Stimulated activated CD4-positive, alpha-beta T cell treated with anti-CD3 and anti-CD28 coated beads, Interleukin-4, amount 100 ng/mL, for 4 hours (primary cell): ENCODE data around the gene MARCKS.
"Not testable (repeated sequence)": the region's sequence is repeated elsewhere in the genome, so short reads cannot be mapped to it uniquely, and the experiment has no call there.

Experiments
- DNase-seq, 2 experiments: peaks; one replicate each; pipeline ENCODE4 v3.0.0-alpha.2; 2020

MARCKS gene

GRCh38 chr6:113888493-113888892 is 31.3 kb downstream of the MARCKS start:
- no peak for DNase-seq

- no peak for DNase-seq
Observed at GRCh38 chr6:113888956-113889630, 31.9 kb downstream of the MARCKS start.

GRCh38 chr6:113893451-113893850 is 36.3 kb downstream of the MARCKS start:
- DNase-seq = no peak

GRCh38 chr6:113893866-113894265 is 36.7 kb downstream of the MARCKS start:
- DNase-seq = no peak

GRCh38 chr6:113894712-113895674 is 37.8 kb downstream of the MARCKS start:
- DNase-seq = no peak

GRCh38 chr6:113901482-113901881 is 44.3 kb downstream of the MARCKS start:
- no peak for DNase-seq

GRCh38 chr6:113903666-113904330 is 46.7 kb downstream of the MARCKS start:
- DNase-seq = no peak

- no peak for DNase-seq
Observed at GRCh38 chr6:113907102-113907815, 50.1 kb downstream of the MARCKS start.

GRCh38 chr6:113908801-113909200 is 51.7 kb downstream of the MARCKS start:
- no peak for DNase-seq

DNA sequence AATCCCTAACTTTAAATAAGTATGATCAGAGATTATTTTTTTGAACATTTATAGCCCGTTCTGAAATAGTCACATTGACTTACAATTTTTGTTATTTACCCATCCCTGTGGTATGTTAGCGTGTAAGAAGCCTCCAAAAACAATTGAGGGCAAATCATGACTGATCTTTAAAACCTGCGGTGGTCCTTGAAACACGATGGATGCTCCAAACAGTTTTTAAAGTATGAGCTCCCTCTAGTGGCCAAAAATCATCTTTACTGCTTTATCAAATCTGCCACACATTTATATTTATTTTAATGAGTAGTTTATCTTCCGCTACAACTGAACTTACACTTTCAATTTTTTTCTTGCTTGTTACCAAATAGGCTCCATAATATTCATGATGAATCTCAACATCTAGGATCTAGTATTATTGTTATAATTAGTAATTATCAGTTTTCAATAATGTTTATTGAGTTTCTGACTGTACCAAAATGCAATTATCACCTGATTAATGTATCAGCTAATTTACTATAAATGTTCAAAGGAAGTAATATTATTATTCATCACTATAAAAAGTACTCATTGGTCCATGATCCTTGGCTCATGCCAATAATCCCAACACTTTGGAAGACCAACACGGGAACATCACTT is 52.2 kb downstream of the MARCKS start:
- DNase-seq = no peak

DNA sequence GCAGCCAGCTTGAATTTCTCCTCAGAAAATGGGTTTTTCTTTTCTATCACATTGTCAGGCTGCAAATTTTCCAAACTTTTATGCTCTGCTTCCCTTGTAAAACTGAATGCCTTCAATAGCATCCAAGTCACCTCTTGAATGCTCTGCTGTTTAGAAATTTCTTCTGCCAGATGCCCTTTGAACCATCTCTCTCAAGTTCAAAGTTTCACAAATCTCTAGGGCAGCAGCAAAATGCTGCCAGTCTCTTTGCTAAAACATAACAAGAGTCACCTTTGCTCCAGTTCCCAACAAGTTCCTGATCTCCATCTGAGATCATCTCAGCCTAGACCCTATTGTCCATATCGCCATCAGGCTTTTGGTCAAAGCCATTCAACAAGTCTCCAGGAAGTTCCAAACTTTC is 53.1 kb downstream of the MARCKS start:
- DNase-seq = not testable (repeated sequence)
